HG03575 (cell line): ENCODE results near the gene TTLL9.
"Not testable (repeated sequence)": the region's sequence is repeated elsewhere in the genome, so short reads cannot be mapped to it uniquely, and the experiment has no call there.

Source experiments
- ATAC-seq: cut with Tn5 transposase; IDR thresholded peaks from one replicate; pipeline ENCODE4 v1.9.1; 2021; ENCODE audit not compliant: unreplicated experiment, insufficient number of reproducible peaks, low FRiP score; ENCODE audit errors: extremely low read depth

The TTLL9 gene

GRCh38 chr20:31869942-31870725 lies at the start of gene TTLL9, which contains the start of gene DUSP15:
TSS of gene TTLL9 (plus strand) at chr20:31870634. CDS start at chr20:31871127, 493 bp downstream.
TSS of gene DUSP15 (minus strand) at chr20:31870527. CDS start at chr20:31870337, 190 bp downstream.
- no peak for ATAC-seq

DNA sequence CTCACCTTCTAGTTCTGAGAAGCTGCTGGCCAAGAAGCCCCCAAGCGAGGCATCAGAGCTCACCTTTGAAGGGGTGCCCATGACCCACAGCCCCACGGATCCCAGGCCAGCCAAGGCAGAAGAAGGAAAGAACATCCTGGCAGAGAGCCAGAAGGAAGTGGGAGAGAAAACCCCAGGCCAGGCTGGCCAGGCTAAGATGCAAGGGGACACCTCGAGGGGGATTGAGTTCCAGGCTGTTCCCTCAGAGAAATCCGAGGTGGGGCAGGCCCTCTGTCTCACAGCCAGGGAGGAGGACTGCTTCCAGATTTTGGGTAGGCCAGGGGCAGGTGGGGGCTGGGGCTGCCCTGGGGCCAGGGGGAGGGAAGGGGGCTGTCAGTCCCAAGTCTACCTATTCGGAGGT lies 49.0 kb upstream of the TTLL9 start:
- ATAC-seq: no peak

DNA sequence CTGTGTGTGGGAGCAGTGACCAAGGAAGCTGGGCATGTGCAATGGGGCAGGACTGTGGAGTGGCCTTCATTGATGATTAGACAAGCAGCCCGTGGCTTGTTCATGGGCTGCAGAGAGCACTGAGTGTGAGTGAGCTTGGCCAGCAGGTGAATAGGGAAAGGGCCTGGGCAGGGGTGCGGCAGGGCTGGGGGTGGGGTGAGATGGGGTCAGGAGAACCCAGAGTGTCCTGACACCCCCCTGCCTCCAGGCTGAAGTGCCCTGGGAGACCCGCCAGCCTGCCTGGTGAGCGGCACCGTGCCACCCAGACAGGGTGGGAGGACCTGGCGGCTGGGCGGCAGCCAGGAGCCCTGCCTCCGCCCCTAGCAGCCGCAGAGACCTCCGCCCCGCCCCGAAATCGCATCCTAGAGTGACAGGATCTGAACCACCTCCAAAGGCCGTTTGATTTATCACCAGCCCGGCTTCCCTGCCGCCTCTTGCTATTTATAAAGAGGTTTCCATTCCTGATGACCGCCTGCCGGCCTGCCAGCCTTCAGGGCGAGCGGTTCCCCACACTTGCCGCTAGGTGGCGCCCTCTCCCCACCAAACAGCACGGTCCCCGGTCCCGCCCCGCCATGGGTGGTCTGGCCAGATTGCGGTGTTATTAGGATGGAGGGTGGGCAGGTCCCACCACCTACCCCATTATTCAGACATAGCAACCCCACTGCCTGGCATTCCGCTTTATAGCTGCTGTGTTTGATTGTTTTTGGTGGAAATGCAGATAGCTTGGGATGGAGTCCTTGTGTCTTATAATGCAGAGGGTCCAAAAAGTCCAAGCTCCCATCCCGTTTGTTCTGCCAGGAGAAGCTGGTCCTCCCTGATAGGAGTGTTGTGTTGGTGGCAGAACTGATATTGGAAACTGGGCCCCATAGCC lies 47.8 kb upstream of the TTLL9 start:
- no peak for ATAC-seq

DNA sequence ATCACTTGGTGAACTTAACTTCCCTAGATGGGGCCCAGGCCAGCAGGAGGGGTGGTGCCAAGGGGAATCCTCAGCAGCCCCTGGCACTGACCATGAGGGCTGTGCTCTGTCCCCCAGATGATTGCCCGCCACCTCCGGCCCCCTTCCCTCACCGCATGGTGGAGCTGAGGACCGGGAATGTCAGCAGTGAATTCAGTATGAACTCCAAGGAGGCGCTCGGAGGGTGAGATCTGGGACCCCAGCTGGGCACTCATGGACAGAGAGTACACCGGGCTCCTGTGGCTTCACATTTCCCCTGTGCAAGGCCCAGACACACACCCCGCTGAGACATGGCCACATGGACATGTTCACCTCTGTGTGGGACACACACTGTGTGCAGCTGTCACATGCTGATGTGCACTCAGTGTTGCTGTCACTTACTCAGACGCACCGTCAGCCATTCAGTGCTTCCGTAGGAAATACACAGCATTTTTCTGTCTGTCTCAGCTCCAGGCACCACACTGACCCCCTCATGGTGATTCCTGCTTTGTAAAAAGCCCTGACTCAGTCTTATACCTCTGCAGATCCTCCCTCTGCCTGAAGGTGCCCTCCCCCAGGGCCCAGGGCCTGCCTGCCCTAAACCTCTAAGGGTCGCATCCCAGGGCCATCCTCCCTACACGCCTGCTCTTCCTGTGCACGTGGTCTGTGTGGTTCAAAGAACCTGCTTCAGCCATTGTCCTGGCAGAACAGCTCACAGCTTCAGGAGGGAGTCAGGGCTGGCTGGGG lies 46.9 kb upstream of the TTLL9 start:
- ATAC-seq: no peak

- no peak for ATAC-seq
Observed at GRCh38 chr20:31824125-31824485, 46.3 kb upstream of the TTLL9 start.

DNA sequence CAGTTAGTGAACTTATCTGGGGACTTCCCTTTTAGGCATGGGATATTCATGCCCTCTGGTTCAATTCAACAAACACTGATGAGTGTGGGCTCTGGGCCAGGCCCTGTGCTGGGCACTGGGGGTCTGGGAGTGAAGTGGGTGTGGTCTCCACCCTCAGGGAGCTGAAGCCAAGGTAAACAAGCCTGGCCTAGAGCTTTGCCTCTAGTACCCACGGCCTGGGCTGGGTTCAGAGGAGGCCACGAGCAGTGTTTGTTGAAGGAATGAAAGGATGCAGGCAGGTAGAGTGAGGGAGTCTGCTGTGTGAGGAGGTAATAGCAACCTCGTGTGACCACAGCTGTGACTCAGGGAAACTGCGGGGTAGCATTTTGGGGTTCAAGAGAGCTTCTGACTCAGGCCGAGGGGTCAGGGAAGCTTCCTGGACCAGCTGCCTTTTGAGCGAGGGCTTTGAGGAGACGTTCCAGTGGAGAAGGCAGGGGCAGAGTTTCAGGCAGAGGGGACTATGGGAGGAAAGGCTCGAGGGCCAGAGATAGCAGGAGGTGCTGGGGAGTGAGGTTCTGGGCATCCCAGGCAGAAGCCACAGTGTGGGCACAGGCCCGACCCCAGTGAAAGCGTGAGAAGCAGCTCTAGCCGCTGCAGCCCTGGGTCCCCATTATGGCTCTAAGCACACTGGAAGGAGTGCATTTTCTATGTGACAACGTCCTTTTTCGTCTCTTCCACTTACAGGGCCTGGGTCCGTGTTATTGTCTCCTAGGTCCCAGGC lies 45.7 kb upstream of the TTLL9 start:
- ATAC-seq: no peak

- no peak for ATAC-seq
Observed at GRCh38 chr20:31826074-31826473, 44.4 kb upstream of the TTLL9 start.

DNA sequence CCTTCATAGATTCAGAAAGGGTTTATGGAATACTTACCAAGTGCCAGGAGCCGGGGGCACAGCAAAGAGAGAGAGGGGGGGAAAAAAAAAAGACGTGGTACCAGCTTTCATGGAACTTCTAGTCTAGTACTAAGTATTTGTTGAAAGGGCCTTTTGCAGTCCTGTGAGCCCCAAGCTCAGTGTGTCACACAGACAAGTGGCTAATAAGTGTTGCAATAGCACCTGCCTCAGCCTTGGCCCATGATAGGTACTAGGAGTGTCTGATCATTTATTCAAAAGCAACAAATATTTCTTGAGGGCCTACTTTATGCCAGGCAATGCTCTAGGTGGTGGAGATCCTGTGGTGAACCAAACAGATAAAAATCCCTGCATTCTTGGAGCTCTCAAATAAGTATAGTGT lies 43.4 kb upstream of the TTLL9 start:
- ATAC-seq: no peak

DNA sequence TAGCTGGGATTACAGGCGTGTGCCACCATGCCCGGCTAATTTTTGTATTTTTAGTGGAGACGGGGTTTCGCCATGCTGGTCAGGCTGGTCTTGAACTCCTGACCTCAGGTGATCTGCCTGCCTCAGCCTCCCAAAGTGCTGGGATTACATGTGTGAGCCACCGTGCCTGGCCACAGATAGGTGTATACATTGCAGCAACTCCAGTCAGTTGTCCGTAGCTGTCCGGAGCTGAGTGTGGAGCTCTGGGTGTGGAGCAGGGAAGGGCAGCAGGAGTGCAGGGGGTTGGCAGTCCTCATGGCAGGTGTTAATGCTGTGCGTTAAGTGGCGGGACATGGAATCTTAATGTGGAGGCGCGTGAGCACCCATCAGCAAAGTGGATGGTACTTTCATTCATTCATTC lies 42.4 kb upstream of the TTLL9 start:
- ATAC-seq: not testable (repeated sequence)

GRCh38 chr20:31829731-31830130 lies 40.7 kb upstream of the TTLL9 start:
- ATAC-seq: no peak

DNA sequence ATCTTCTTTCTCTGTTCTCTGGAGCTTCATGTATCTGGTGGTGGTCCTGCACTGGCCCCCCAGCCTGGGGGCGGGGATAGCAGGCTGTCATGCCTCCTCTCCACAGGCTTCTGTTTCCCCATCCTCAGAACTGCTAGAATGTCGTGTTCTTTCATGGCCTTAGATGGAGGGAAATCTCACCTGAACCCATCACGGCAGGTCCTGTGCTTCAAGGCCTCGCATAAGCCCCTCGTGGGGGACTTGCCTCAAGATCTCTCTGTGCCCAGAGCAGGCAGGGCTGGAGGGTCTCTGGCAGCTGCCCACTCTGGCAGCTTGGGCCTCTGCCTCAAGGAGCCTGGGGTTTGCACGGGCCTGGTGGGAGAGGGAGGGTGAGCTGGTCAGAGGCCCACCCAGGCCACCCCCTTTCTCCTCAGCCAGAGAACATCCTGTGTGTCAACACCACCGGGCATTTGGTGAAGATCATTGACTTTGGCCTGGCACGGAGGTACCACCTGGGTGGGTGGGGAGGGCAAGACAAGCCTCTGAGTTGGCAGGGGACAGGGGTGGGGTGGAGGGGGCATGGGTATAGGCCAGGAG lies 39.9 kb upstream of the TTLL9 start:
- no peak for ATAC-seq

GRCh38 chr20:31831211-31831610 lies 39.2 kb upstream of the TTLL9 start:
- ATAC-seq: no peak

DNA sequence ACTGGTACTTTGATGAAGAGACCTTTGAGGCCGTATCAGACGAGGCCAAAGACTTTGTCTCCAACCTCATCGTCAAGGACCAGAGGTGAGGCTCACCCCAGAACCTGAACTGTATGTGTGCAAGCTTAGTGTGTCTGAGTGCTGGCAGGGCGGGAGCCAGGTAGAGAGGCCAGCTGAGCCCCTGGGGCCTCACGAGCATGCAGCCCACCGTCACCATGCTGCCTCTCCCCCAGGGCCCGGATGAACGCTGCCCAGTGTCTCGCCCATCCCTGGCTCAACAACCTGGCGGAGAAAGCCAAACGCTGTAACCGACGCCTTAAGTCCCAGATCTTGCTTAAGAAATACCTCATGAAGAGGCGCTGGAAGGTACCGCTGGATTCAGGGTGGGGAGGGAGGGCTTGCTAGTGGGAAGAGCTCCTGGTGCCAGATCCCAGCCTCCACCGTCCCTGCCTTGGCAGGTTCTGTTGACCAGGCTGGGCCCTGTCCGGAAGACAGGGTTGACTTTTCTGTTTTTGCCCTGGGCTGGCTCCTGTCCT lies 38.6 kb upstream of the TTLL9 start:
- no peak for ATAC-seq

- no peak for ATAC-seq
Observed at GRCh38 chr20:31833130-31833930, 37.1 kb upstream of the TTLL9 start.

GRCh38 chr20:31833931-31834521 lies 36.4 kb upstream of the TTLL9 start:
- ATAC-seq: no peak

- no peak for ATAC-seq
Observed at GRCh38 chr20:31835554-31835953, 34.9 kb upstream of the TTLL9 start.
